ENCODE data around the gene P4HA3. TPM values are rescaled to one million over a fixed set of nuclear protein-coding genes. Genes with fewer than 3 reads are reported as not detected.

P4HA3 gene
- total and polyA plus RNA-seq, 9 of the 15 experiments (the other 6 are each of a cell fraction or from before 2014, with no cell fraction given) = 0.01 to 0.03 TPM; not detected in 7

- POLR2A ChIA-PET = interaction anchor here (0.7 to 1.6 kb wide), 2 partner anchors 15 to 101 kb away, joined by 3 to 4 read pairs; no protein-coding TSS in a partner anchor
- no peak for ATAC-seq
- TF ChIP-seq, protein P1, sequence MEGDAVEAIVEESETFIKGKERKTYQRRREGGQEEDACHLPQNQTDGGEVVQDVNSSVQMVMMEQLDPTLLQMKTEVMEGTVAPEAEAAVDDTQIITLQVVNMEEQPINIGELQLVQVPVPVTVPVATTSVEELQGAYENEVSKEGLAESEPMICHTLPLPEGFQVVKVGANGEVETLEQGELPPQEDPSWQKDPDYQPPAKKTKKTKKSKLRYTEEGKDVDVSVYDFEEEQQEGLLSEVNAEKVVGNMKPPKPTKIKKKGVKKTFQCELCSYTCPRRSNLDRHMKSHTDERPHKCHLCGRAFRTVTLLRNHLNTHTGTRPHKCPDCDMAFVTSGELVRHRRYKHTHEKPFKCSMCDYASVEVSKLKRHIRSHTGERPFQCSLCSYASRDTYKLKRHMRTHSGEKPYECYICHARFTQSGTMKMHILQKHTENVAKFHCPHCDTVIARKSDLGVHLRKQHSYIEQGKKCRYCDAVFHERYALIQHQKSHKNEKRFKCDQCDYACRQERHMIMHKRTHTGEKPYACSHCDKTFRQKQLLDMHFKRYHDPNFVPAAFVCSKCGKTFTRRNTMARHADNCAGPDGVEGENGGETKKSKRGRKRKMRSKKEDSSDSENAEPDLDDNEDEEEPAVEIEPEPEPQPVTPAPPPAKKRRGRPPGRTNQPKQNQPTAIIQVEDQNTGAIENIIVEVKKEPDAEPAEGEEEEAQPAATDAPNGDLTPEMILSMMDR (IDR thresholded peaks at IDR 0.05 in 2 of 3, conservative IDR thresholded peaks at IDR 0.05 in 1 of 3; ENCODE audit: insufficient read depth in 2 of 3, low read depth in 1 of 3, low read length in 3 of 3) = no peak
- TF ChIP-seq, protein P2, sequence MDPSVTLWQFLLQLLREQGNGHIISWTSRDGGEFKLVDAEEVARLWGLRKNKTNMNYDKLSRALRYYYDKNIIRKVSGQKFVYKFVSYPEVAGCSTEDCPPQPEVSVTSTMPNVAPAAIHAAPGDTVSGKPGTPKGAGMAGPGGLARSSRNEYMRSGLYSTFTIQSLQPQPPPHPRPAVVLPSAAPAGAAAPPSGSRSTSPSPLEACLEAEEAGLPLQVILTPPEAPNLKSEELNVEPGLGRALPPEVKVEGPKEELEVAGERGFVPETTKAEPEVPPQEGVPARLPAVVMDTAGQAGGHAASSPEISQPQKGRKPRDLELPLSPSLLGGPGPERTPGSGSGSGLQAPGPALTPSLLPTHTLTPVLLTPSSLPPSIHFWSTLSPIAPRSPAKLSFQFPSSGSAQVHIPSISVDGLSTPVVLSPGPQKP (CRISPR knock-in tag; IDR thresholded peaks at IDR 0.05) = no peak
- TF ChIP-seq ELF1 (tag; IDR thresholded peaks at IDR 0.05) = no peak
- TF ChIP-seq ESRRB (CRISPR knock-in tag; IDR thresholded peaks at IDR 0.05; ENCODE audit: borderline replicate concordance) = no peak
- TF ChIP-seq DACH1 (IDR thresholded peaks at IDR 0.05; ENCODE audit: partially characterized antibody) = no peak
- TF ChIP-seq FOXP1 (CRISPR knock-in tag; IDR thresholded peaks at IDR 0.05) = no peak
- TF ChIP-seq, protein P3, sequence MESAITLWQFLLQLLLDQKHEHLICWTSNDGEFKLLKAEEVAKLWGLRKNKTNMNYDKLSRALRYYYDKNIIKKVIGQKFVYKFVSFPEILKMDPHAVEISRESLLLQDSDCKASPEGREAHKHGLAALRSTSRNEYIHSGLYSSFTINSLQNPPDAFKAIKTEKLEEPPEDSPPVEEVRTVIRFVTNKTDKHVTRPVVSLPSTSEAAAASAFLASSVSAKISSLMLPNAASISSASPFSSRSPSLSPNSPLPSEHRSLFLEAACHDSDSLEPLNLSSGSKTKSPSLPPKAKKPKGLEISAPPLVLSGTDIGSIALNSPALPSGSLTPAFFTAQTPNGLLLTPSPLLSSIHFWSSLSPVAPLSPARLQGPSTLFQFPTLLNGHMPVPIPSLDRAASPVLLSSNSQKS (CRISPR knock-in tag; IDR thresholded peaks at IDR 0.05) = no peak
- TF ChIP-seq E4F1 (CRISPR knock-in tag; IDR thresholded peaks at IDR 0.05; ENCODE audit: borderline replicate concordance) = no peak
- TF ChIP-seq EHMT2 (IDR thresholded peaks at IDR 0.05) = no peak
- no peak for TF ChIP-seq CBX3 (IDR thresholded peaks at IDR 0.05; ENCODE audit: borderline replicate concordance in 1 of 2, low read length in 2 of 2)
- TF ChIP-seq FOS (IDR thresholded peaks at IDR 0.05; ENCODE audit: extremely low read depth, insufficient read length) = no peak
- TF ChIP-seq NFE2L1 (tag; IDR thresholded peaks at IDR 0.05; ENCODE audit: borderline replicate concordance, low read depth) = no peak
- no peak for TF ChIP-seq ZNF780A (CRISPR knock-in tag; IDR thresholded peaks at IDR 0.05)
- TF ChIP-seq NFYB (IDR thresholded peaks at IDR 0.05; ENCODE audit: extremely low read depth, insufficient read length) = no peak
Measured at GRCh38 chr11:74325649-74326645, 14.5 kb upstream of the P4HA3 start.

More at GRCh38 chr11:74325649-74326645, 14.5 kb upstream of the P4HA3 start:
- no TSS peak for BruUV-seq (replicated peaks)
- FAIRE-seq (no peak), DNase-seq (ENCODE audit: extremely low read depth in 1 of 4, low spot score in 3 of 4) (no peak)
- no peaks in the 10 kb centered on the region for H3K9me1 ChIP-seq (ENCODE audit: control insufficient read depth, insufficient read depth, low read length)
- peak overlapping the region; percentile 48 for H2AFZ ChIP-seq (ENCODE audit: low read depth, low read length)
- peaks cover 0 to 10% of the 10 kb centered on the region in 2 experiments; a peak in 2 of 5 replicates for H3K27me3 ChIP-seq (ENCODE audit: control insufficient read depth in 2 of 2, insufficient read depth in 2 of 2, low read length in 2 of 2)
- no peak overlapping the region for H3K4me3 ChIP-seq
- H3K36me3 ChIP-seq (ENCODE audit: control insufficient read depth, insufficient read depth, low read length) = no peaks in the 10 kb centered on the region
- H4K20me1 ChIP-seq (replicated peaks; ENCODE audit: control insufficient read depth, insufficient read depth, low read length) = no peaks in the 10 kb centered on the region
- CTCF ChIA-PET (ENCODE audit: low intra/inter-chr PET ratio) = interaction anchor here (0.8 kb wide), 1 partner anchor 244 kb away, joined by 3 read pairs; no protein-coding TSS in a partner anchor
- no peaks in the 10 kb centered on the region for H3K79me2 ChIP-seq (ENCODE audit: control insufficient read depth, insufficient read depth, low read length)
- intact Hi-C loops (cut with micrococcal nuclease) = no loop called here
- no peaks in the 10 kb centered on the region for H3K9me3 ChIP-seq (replicated peaks; ENCODE audit: control insufficient read depth, insufficient read depth, low read depth, low read length)
- in situ Hi-C loops (cut with MboI) = loop anchor here (10.0 kb wide), 2 partner anchors 119 to 371 kb away; partner anchors contain the start of gene DNAJB13
- peaks cover 3 to 8% of the 10 kb centered on the region in 2 experiments; a peak in 4 of 5 replicates for H3K4me1 ChIP-seq (replicated peaks in 1 of 2; ENCODE audit: control insufficient read depth in 2 of 2, insufficient read depth in 2 of 2, low read length in 2 of 2)
- H3K9ac ChIP-seq (ENCODE audit: insufficient read depth in 1 of 2, low read depth in 2 of 2, low read length in 2 of 2) = no peak overlapping the region; a peak in 1 of 4 replicates
- H3K4me2 ChIP-seq (ENCODE audit: insufficient read depth, low read length) = no peak overlapping the region
- WGBS (ENCODE audit: insufficient coverage, low coverage, missing lambda C conversion rate) = 35% methylated on average over 7 of the region's 7 CpGs
- H3K27ac ChIP-seq (ENCODE audit: extremely low read depth, low read depth, low read length) = no peak overlapping the region
